CD4-positive, alpha-beta T cell treated with Interleukin-15 for 4 hours (primary cell): ENCODE results near the gene ERCC2.

ENCODE experiments used
- DNase-seq: peaks from one replicate; pipeline ENCODE4 v3.0.0-alpha.2; 2020; ENCODE audit warnings: low spot score

The ERCC2 gene

DNA sequence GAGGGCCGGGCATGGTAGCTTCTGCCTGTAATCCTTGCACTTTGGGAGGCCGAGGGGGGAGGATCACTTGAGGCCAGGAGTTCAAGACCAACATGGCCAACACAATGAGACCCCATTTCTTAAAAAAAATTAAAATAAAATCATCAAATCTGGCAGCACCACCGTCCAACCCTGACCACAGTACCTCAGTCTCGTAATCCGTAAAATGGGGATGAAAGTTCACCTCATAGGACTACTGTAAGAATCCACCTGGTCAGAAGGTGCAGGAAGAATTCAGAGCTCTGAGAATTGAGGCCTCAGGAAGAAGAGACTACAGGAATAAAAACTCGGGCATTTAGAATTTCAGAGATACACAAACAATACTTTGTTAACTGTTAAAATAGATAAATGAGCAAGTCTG lies 31.4 kb upstream of the ERCC2 start:
- no peak for DNase-seq

DNA sequence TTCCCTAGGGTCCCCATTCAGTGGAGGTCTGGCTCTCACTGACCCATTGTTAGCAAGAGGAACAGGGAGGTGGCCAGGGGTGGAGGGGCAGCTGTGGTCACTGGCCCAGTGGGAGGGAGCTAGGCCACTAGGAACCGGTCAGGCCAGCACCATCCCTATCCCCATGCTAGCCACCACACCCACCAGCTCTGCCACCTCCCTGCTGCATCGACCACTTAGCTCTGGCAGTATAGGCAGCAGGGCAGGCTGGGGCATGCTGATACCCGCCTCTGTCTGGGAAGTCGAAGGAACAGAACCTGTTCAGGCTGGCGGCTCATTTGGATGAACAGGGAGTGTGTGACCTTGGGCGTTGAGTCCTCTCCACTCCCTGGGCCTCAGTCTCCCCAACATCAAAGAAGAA lies 29.8 kb upstream of the ERCC2 start:
- DNase-seq, result no peak

DNA sequence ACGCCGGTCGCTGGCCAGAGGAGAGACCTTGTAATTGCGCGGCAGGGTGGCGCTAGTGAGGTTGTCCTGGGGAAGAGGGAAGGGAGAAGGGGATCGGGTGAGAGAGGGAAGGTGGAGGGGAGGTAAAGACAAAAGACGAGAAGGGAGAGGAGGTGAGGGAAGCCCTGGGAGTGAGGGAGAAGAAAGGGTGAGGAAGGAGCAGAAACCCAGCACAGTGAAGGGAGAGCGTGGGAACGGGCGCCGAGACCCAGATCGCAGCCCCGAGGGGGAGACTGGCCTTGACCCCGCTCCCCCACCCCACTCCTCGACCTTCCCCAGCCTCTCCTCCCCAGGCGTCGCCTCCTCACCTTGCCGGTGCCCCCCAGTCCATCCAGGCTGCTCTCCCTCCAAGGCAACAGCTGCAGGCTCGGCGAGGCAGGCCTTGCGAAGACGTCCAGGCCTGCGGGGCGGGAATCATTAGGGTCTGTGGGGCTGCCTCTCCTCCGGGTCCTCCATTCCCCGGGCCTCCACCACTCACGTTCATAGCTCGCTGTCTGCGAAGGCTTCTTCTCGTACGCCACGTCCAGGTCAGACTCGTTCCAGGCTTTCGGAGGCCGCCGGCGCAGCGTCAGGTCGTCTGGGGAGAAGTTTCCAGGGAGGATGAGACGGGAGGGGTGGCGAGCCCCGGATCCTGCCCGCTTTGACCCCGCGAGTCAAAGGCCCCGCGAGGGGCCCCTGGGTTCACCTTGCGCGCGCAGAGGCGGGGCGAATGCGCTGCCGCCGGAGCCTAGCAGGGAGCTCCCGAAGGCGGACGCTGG lies 25.6 kb upstream of the ERCC2 start:
- no peak for DNase-seq

DNA sequence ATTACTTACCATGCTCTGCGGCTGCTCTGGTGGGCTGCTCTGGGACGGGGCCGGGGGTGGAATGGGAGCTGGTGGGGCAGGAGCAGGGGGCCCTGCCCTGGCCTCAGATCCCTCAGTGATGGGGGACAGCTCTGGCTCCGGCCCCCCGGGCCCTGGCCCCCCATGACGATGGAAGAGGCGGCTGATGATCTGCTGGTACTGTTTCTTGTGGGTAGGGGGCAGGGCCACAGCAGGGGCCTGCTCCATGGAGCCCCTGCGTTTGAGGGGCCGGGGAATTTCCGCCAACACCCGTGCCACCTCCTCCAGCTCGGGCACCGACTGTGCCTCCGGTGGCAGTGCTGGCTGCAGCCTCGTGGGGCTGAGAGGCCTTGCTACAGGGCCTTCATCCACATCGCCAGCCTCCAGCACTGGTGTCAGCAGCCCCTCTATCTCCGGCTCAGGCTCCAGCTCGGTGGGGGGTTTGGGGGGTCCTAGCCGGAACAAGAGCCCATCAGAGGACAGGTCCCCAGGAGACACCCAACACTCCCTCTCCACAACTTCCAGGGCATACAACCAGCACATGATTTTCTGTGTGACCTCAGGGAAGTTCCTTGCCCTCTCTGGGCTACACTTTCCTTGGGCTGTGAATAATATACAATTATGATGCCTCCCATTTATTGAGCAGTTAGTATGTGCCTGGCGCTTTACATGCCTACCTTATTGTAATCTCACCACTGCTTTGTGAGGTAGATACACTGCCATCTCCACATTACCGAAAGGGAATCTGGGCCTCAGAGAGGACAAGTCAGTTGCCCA lies 21.7 kb upstream of the ERCC2 start:
- no peak for DNase-seq

DNA sequence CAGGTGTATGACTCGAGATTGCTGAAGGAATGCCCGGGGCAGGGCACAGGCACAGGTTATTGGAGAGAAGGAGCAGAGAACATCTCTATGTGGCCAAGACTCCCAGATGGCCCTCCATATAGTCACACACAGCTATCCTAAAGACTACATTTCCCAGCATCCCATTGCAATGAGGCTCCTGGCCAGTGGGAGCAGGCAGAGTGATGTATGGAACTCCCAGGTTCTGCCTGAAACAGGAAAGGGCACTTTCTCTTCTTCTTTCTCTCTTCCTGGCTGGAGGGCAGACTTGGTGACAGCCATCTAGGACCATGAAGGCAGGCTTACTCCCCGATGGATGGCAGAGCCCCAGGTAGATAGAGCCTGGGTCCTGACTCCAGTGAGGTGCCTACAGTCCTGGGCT lies 21.0 kb upstream of the ERCC2 start:
- no peak for DNase-seq

DNA sequence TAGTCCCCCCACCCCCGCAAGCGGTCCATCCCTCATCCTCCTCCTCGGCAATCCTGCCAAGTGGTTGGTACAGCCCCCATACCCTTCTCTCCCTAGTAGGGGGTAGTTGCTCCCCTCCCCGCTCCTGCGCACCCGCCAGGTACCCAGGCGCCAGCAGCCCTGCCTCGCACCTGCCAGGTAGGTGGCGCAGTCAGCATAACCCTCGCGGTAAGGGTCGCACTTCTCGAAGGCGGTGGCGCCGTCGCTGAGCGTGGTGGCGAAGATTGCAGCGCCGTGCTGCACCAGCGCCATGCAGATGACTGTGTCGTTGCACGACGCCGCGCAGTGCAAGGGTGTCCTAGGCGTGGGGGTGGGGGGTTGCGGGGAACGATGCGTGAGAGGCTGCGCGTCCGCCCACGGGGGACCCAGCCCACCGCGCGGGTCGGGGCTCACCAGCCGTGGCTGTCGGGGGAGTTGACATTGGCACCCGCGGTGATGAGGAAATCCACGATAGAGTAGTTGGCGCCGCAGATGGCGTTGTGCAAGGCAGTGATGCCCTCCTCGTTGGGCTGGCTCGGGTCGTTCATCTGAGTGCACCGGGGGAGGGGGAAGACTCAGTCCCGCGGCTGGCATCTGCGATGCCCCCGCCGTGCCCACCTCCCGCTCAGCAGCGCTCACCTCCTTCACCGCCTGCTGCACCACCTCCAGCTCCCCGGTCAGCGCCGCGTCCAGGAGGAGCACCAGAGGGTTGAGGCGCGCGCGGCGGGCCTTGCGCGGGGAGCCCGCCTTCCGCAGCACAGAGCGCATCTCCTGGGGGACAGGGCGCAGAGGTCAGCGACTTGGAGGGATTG lies 15.2 kb upstream of the ERCC2 start:
- no peak for DNase-seq

DNA sequence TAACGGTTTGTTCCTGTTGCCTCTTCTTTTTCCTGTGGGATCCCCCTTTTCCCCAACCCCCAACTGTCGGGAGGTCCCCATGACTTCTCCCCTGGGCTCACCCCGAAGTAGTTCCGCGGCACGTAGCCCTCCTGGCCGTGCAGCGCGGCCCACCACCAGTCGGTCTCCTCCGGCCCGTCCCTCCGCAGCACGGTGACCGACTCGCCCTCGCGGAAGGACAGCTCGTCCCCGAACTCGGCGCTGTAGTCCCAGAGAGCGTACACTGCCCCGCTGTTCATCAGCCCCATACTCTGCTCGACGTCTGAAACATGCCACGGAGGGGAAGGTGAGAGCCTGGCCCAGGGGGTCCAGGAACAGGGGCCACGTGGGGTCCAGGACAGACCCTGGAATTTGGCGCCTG lies 12.1 kb upstream of the ERCC2 start:
- DNase-seq, result no peak

DNA sequence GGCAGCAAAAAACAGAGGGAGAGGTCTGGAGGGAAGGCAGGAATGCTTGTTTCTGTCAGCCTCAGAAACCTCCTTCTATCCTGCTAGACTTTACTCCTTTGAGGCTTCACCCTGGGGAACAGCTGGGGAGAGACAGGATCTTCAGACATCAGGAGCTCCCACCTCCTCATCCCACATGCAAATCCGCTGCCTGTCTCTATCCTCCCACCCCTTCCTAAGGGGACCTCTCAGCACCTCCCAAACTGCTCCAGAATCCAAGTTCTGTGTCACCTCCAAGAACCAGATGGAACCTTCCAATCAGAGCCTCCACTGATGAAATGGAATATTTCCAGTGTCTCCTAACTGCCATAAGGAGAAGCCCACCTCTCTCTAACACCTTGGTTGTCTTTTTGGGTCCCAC lies 9.7 kb upstream of the ERCC2 start:
- DNase-seq, result no peak

DNA sequence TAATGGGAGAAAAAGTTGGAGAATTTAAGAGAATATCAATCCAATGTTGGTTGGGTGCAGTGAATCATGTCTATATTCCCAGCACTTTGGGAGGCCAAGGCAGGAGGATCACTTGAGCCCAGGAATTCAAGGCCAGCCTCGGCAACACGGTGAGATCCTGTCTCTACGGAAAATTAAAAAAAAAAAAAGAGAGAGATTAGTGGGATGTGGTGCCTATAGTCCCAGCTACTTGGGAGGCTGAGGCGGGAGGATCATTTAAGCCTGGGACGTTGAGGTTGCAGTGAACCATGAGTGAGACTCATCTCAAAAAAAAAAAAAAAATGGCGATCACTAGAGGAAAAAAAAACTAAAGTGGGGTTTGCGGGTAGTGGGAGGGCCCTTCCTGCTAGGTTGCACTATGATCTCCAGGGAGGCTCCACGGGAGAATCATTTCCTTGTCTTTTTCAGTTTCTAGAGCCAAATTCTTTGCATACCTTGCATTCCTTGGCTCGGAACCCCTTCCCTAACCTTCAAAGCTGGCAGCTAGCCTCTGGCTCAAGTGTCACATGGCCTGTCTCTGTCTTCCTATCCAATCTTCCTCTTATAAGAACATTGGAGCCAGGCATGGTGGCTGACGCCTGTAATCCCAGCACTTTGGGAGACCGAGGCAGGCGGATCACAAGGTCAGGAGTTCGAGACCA lies 5.8 kb upstream of the ERCC2 start:
- no peak for DNase-seq

DNA sequence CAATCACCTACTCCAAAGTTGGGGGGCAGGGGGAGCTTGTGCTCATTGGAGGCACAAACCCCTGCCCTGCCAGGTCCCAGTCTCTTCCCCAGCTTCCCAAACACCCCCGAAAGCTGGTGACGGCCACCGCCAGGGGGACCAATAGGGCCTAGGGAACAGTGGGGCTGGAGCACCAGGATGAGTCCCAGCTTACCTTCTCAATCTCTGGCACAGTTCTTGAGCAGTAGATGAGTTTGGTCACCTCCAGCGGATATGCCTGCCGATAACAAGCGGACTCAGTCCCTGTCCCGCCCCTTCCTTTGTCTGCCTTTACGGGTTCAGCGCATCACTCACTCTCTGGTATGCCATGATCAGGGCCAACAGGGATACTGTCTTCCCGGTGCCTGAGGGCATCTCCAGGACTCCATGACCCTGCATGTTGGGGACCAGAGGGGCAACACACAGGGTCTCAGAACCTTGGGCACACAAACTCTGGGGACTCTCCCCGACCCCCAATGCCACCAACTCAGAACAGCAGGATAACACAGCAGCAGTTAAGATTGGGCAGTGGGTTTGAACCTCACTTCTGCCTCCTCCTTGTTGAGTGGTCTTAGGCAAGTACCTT lies 1.5 kb downstream of the ERCC2 start:
- DNase-seq, result no peak

DNA sequence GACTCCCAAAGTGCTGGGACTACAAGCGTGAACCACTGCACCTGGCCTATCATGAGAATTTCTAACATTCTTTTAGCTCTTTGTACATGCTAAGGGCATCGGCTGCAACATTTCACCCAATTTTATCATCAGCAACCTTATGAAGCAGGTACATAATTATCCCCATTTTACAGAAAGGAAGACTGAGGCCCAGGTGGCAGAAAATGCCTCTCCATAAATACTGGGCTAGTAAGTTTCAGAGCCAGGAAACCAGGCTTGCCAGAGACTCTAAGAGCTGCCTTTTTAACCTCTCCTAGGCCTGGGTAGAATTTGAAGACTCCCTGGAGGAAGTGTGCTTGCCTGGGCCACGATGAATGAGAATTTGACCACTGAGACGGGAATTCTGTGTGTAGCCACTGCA lies 2.2 kb downstream of the ERCC2 start:
- DNase-seq, result no peak

DNA sequence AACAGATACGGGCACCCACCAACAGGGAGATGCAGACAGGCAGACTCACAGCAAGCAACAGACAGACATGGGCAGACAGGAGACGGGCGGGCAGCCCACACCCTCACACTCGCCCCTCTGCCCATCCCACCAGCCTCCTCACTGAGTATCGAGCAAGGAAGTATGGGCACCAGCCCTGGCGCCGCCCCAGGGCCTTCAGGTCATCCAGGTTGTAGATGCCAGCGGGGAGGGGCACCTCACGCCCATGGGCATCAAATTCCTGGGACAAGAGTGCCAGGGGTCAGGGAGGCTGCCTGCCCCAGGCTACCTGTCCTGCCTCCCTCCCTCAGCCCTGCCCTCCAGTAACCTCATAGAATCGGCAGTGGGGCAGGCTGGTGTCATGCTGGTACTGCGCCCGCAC lies 5.7 kb downstream of the ERCC2 start:
- DNase-seq, result no peak

DNA sequence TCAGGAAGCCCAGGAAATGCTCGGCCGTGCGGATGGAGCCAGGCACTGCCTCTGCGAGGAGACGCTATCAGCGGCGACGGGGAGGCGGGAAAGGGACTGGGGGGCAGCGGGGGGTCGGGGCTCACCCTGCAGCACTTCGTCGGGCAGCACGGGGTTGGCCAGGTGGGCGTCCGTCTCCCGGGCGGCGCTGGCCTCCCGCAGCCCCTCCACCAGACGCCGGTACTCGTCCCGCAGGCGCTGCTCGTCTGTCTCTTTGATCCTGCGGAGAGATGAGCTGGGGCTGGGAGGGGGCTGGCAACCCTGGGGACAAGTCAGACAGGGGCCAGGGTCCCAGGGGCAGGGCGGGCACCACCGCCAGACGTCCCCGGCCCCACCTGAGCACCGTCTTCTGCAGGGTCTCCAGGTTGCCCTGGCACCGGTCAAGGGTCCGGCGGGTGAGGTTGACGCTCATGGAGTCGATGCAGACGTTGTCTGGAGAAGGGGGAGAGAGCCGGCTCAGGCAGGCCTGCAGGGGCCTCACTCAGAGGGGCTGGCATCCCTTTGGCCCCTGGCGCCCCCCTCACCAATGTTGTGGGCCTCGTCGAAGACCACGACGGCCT lies 6.4 kb downstream of the ERCC2 start:
- DNase-seq, result no peak

DNA sequence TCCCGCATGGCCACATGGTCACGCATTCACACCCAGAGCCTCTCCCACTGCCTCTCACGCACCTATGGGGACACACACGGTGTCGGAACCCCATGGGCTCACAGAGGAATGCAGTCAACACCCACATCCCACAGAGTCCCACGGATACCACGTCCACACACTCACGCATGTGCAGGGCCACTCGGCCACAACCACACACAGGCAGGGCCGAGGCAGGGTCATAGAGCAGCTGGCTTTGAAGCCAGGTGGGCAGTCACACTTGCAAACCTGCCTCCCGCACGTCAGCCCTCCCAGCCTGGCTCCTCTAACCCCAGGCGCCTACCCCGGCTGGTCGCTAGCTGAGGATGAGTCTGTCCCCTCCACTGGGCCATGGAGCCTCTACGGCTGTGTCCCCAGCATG lies 8.1 kb downstream of the ERCC2 start:
- no peak for DNase-seq

DNA sequence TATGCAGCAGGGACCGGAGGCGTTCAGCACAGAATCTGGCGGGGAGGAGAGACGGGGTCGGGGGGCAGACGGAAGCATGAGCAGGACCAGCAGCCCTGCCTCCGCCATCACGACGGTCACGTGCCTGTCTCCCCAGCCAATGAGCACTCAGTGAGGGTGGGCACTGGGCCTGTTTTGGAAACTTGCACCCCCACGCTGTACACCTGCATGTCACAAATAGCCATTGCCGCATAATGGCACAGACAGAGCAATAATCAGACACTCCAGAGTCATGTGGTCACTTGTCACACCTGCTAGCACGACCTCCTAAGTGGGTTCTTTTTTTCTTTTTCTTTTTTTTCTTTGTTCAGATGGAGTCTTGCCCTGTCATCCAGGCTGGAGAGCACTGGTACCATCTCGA lies 8.8 kb downstream of the ERCC2 start:
- DNase-seq, result no peak

DNA sequence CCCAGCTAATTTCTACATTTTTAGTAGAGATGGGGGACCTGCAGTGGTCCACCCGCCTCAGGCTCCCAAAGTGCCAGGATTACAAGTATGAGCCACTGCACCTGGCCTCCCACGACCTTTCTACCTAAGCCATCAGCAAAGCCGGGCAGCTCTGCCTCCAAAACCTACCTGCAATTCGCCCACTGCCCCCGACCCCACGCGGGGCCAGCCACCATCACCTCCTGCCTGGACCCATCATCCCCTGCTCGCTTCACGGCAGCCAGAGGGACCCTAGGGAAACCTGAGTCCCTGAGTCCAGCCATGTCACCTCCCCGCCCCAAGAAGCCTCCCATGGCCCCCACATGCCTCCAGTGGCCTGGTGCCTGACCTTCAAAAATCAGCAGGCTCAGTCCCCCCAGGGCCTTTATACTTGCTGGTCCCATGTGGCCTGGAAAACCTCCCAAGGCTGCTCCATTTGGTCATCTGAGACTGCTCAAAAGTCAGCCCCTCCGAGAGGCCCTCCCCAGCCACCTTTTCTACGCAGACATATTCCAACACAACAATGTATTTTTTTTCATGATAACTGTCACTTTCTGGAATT lies 12.1 kb downstream of the ERCC2 start:
- DNase-seq, result no peak

DNA sequence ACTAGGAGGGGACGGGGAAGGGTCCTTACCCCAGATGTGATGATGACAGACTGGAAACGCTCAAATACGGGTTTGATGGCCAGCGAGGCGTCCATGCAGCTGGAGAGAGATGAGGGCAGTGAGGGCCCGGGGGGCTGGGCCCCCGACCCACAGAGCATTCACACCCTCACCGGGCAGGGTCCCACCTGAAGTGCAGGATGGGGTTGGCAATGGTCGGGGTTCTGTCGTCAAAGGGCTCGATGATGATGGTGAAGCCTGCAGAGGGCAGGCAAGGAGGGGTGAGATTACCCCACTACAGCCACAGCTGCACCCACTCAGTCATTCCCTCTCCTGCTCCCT lies 13.0 kb downstream of the ERCC2 start:
- no peak for DNase-seq

DNA sequence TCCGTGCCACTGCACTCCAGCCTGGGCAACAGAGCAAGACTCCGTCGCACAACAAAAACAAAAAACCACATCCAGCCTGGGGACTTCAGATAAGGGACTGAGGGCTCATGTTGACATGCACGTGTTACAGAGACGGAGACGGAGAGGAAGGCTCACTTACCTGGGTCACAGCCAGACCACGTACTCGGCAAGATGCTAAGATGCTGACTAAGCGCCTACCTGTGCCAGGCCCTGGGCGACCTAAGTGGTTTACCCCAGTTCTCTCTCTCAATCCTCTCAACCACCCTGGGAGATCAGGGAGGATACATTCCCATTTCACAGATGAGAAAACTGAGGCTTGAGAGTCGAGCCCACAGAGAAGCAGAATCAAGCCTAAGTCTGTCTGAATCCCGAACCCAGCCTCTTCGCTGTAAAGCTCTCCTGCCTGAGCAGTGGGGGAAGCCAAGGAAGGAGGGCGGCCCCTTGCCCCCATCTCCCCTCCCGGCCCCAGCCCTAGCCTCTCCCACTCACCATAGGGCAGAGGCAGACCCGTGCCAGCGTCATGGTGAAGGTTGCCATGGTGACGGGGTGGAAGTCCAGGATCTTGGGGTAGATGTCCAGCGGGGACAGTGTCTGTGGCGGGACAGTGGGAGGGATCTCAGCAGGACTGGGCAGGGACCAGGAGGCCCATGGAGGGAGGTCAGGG lies 13.5 kb downstream of the ERCC2 start:
- no peak for DNase-seq

DNA sequence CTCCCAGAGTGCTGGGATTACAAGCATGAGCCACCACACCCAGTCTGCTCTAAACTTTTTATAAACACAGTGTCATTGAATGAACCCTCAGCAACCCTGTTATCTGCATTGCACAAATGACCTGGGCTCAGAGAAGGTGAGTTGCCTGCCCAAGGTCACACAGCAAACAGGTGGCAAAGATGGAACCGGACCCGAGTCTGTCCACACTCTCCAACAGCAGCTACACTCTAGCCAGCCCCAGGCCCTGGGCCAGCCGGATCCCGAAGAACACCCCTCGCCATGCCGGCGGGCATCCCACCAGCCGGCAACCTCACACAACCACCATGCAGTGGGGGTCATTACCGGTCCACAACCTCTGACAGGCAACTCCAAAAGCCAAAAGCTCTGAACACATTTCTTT lies 14.5 kb downstream of the ERCC2 start:
- no peak for DNase-seq

DNA sequence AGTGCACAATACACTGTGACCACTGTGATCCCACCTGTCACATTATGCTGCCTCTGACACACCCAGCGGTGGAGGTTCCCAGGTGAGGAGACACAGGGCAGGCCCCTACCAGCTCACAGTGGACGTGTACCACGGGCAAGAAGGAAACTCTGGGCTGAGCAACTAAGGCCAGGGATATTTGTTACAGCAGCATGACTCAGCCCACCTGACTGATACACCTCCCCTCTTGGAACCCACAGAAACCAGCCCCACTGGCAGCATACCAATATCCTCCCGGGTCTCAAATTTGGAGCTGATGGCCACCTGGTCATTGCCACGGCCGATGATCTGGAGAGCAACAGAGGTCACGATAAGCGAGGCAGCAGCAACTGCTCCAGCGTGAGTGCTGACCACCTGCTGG lies 15.0 kb downstream of the ERCC2 start:
- DNase-seq, result no peak
